Panc1 (cell line): ENCODE measurements around the gene SMYD5. TPM values are rescaled to one million over a fixed set of nuclear protein-coding genes. Genes with fewer than 3 reads are reported as not detected.

Experiments
- ATAC-seq: fragments of 200-7000 bp; cut with Tn5 transposase; 2 replicates; pipeline ENCODE4 v1.9.1; 2020; ENCODE audit warnings: mild to moderate bottlenecking, moderate library complexity
- BruUV-seq: library from RNA; stranded (reverse); fragments of 400-500 nt; replicated peaks from 2 replicates; lab custom pipeline; 2021; lab: Mats Ljungman, UMichigan
- CTCF ChIA-PET: fragments of 300-600 bp; sonication (Branson Sonifier 250); formaldehyde crosslinking; loops from one replicate; lab custom pipeline; 2022; ENCODE audit warnings: antibody characterized with exemption; lab: Charles Lee
- POLR2A ChIA-PET: fragments of 300-600 bp; sonication (Branson Sonifier 250); formaldehyde crosslinking; loops from one replicate; lab custom pipeline; 2022; ENCODE audit warnings: antibody characterized with exemption; lab: Charles Lee
- DNase-seq: peaks from one replicate; pipeline ENCODE4 v3.0.0-alpha.2; 2010; ENCODE audit warnings: low read depth, low spot score
- H3K27ac ChIP-seq: 2 replicates; pipeline ENCODE4 v1.5.1; 2011; ENCODE audit warnings: mild to moderate bottlenecking, low read length, inconsistent platforms
- H3K27me3 ChIP-seq: fragments of 200-500 bp; sonication (Bioruptor generic); 2 replicates; pipeline ENCODE4 v1.6.0; 2014; ENCODE audit warnings: low read length, inconsistent platforms; ENCODE audit not compliant: control insufficient read depth, insufficient read depth
- H3K36me3 ChIP-seq: fragments of 200-500 bp; sonication (Bioruptor generic); 2 replicates; pipeline ENCODE4 v1.5.1; 2014; ENCODE audit warnings: inconsistent platforms, mild to moderate bottlenecking, low read length, moderate library complexity; ENCODE audit not compliant: control insufficient read depth, insufficient read depth
- H3K4me1 ChIP-seq: 2 replicates; pipeline ENCODE4 v1.5.1; 2011; ENCODE audit warnings: inconsistent platforms, mild to moderate bottlenecking, low read length, moderate library complexity; ENCODE audit not compliant: control insufficient read depth, insufficient read depth
- H3K4me3 ChIP-seq, 2 experiments: 2 replicates each; pipeline ENCODE4 v1.5.1; 2011 to 2012; ENCODE audit warnings: low read depth in 2 of 2, low read length in 2 of 2, mild to moderate bottlenecking in 2 of 2, inconsistent platforms in 1 of 2, moderate library complexity in 1 of 2
- H3K9me3 ChIP-seq: fragments of 200-500 bp; sonication (Bioruptor generic); 2 replicates; pipeline ENCODE4 v1.5.1; 2014; ENCODE audit warnings: low read depth, mild to moderate bottlenecking, inconsistent platforms, low read length, moderate library complexity; ENCODE audit not compliant: control insufficient read depth, insufficient read depth
- POLR2AphosphoS5 ChIP-seq: IDR thresholded peaks from 2 replicates; pipeline ENCODE4 v1.6.1; 2012; ENCODE audit warnings: mild to moderate bottlenecking, low read depth, low read length, moderate library complexity
- SIN3A ChIP-seq: IDR thresholded peaks from 2 replicates; pipeline ENCODE4 v1.6.1; 2012; ENCODE audit warnings: low read depth, mild to moderate bottlenecking, low read length, moderate library complexity, borderline replicate concordance; ENCODE audit not compliant: insufficient read depth
- TCF7L2 ChIP-seq: IDR thresholded peaks from 2 replicates; pipeline ENCODE4 v1.6.1; 2011; ENCODE audit warnings: mild to moderate bottlenecking, low read depth, low read length, inconsistent platforms
- in situ Hi-C: cut with HindIII; loops from 2 replicates; pipeline ENCODE4 v1.10.0; 2016; ENCODE audit warnings: low sequenced_read_pairs, low pct_unique_long_range_greater_than_20kb
- intact Hi-C: fragments of 100-400 bp; cut with micrococcal nuclease; formaldehyde crosslinking; loops from one replicate; pipeline ENCODE4 v1.10.0; 2022; ENCODE audit not compliant: unreplicated experiment
- total RNA-seq: library from RNA; stranded (reverse); gene quantifications from one replicate; pipeline ENCODE4 v1.2.1, GENCODE V29; 2021; ENCODE audit not compliant: unreplicated experiment
- TF ChIP-seq, protein P1 (sequence below), 2 experiments: IDR thresholded peaks; 2 replicates each; pipeline ENCODE4 v1.6.1; 2011 to 2012; ENCODE audit warnings: low read depth in 2 of 2, control low read depth in 1 of 2, low read length in 1 of 2, mild to moderate bottlenecking in 1 of 2, moderate library complexity in 1 of 2; ENCODE audit not compliant: insufficient read depth in 1 of 2
- TF ChIP-seq, protein P2 (sequence below): fragments of 450-650 bp; IDR thresholded peaks from 2 replicates; pipeline ENCODE4 v1.5.1; 2017; ENCODE audit warnings: mild to moderate bottlenecking

SMYD5 gene
- total RNA-seq, 1 experiment from 2014 or later: 37.6 TPM

DNA sequence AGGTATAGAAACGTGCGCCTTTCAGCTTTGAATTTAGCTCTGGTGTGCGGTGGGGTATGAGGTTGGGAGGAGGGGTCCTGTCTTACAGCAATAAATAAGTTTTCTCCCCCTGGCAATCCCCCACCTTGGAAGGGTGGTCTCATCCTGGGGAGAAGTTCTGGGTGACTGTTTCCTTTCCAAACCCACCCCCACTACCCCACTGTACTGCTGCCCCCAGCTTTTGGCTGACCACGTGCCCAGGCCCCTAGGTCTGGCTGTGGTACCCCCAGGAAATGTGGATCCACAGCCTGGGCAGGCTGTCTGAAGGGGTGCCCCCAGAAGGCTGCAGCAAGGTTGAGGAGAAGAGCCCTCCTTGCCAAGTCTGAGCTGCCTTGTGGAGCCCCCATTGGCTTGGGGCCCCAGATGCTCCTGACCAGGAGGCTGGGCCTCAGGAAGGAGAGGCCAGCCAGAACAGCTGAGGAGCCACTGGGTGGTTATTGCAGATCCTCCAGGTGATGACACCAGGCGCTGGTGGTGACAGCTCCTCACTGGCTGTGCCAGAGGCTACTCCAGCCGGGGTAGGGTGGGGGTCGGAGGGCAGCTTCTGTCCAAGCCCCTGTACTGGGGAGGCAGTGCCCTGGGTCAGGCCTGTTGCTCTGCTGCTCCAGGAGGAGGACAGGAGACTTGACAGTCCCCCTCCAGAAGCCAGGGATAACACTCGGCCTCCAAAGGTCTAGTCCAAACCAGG is 44.3 kb downstream of the SMYD5 start:
- Histone ChIP-seq H3K4me3 (no peak overlapping the region), H3K27ac (no peak overlapping the region), H3K36me3 (no peaks in the 10 kb centered on the region), H3K4me1 (no peaks in the 10 kb centered on the region), H3K27me3 (no peaks in the 10 kb centered on the region), H3K9me3 (no peaks in the 10 kb centered on the region)
- ATAC-seq: no peak
- no TSS peak for BruUV-seq
- ChIA-PET CTCF (interaction anchor here (1.6 kb wide), 1 partner anchor 46 kb away, joined by 4 read pairs; no protein-coding TSS in a partner anchor), POLR2A (no interaction called here)
- DNase-seq: no peak
- intact Hi-C loops (no loop called here), in situ Hi-C loops (no loop called here)
- TF ChIP-seq, protein P1, sequence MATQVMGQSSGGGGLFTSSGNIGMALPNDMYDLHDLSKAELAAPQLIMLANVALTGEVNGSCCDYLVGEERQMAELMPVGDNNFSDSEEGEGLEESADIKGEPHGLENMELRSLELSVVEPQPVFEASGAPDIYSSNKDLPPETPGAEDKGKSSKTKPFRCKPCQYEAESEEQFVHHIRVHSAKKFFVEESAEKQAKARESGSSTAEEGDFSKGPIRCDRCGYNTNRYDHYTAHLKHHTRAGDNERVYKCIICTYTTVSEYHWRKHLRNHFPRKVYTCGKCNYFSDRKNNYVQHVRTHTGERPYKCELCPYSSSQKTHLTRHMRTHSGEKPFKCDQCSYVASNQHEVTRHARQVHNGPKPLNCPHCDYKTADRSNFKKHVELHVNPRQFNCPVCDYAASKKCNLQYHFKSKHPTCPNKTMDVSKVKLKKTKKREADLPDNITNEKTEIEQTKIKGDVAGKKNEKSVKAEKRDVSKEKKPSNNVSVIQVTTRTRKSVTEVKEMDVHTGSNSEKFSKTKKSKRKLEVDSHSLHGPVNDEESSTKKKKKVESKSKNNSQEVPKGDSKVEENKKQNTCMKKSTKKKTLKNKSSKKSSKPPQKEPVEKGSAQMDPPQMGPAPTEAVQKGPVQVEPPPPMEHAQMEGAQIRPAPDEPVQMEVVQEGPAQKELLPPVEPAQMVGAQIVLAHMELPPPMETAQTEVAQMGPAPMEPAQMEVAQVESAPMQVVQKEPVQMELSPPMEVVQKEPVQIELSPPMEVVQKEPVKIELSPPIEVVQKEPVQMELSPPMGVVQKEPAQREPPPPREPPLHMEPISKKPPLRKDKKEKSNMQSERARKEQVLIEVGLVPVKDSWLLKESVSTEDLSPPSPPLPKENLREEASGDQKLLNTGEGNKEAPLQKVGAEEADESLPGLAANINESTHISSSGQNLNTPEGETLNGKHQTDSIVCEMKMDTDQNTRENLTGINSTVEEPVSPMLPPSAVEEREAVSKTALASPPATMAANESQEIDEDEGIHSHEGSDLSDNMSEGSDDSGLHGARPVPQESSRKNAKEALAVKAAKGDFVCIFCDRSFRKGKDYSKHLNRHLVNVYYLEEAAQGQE (IDR thresholded peaks at IDR 0.05; ENCODE audit: insufficient read depth in 1 of 2, low read depth in 2 of 2, low read length in 1 of 2): no peak
- TF ChIP-seq TCF7L2: no peak
- TF ChIP-seq, protein P2, sequence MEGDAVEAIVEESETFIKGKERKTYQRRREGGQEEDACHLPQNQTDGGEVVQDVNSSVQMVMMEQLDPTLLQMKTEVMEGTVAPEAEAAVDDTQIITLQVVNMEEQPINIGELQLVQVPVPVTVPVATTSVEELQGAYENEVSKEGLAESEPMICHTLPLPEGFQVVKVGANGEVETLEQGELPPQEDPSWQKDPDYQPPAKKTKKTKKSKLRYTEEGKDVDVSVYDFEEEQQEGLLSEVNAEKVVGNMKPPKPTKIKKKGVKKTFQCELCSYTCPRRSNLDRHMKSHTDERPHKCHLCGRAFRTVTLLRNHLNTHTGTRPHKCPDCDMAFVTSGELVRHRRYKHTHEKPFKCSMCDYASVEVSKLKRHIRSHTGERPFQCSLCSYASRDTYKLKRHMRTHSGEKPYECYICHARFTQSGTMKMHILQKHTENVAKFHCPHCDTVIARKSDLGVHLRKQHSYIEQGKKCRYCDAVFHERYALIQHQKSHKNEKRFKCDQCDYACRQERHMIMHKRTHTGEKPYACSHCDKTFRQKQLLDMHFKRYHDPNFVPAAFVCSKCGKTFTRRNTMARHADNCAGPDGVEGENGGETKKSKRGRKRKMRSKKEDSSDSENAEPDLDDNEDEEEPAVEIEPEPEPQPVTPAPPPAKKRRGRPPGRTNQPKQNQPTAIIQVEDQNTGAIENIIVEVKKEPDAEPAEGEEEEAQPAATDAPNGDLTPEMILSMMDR: no peak
- no peak for TF ChIP-seq POLR2AphosphoS5
- TF ChIP-seq SIN3A: no peak

DNA sequence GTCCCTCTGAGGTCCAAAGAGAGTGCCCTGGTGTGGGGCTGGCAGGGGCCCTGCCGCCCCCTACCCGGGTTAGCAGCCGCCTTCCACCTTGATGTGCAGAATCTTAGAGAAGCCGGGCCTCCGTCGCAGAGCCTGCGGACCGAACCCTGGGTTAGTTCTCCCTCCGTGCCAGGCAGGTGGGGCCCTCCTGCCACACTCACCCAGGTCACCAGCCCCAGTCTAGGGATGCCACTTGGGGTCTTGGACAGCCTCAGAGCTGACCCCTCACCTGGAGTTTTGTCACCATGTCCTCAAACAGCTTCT is 44.8 kb downstream of the SMYD5 start:
- in situ Hi-C loops (no loop called here), intact Hi-C loops (no loop called here)
- TF ChIP-seq SIN3A (no peak), TCF7L2 (no peak), POLR2AphosphoS5 (no peak)
- TF ChIP-seq, protein P1 (IDR thresholded peaks at IDR 0.05; ENCODE audit: insufficient read depth in 1 of 2, low read depth in 2 of 2, low read length in 1 of 2): no peak
- TF ChIP-seq, protein P2: no peak
- no TSS peak for BruUV-seq
- DNase-seq: no peak
- Histone ChIP-seq H3K9me3 (no peaks in the 10 kb centered on the region), H3K27me3 (no peaks in the 10 kb centered on the region), H3K27ac (no peak overlapping the region), H3K4me1 (no peaks in the 10 kb centered on the region), H3K4me3 (no peak overlapping the region), H3K36me3 (no peaks in the 10 kb centered on the region)
- CTCF ChIA-PET: no interaction called here
- no peak for ATAC-seq
- POLR2A ChIA-PET: no interaction called here
